NCI-H1092 (cell line): ENCODE measurements around the gene STON2.

Source experiments
- DNase-seq: peaks from one replicate; lab custom pipeline; 2025; lab: John Stamatoyannopoulos, UW

The STON2 gene

DNA sequence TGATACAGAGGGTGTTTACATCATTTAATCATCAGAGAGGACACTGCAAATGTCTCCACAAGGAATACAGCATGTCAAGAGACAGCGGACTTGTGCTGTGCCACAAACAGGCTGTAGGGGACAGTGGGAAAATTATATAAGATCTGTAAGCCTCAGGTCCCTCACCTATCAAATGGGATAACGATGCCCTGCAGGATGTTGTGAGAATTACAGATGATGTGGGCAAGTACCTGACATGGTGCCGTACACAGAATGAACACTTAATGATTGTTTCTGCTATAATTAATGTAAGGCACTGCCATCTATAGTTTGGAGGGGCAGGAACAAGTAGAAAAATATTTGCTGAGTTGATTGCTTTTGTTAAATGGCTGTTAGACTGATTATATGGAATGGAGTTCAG, 97.5 kb downstream of the STON2 start:
- DNase-seq: no peak

DNA sequence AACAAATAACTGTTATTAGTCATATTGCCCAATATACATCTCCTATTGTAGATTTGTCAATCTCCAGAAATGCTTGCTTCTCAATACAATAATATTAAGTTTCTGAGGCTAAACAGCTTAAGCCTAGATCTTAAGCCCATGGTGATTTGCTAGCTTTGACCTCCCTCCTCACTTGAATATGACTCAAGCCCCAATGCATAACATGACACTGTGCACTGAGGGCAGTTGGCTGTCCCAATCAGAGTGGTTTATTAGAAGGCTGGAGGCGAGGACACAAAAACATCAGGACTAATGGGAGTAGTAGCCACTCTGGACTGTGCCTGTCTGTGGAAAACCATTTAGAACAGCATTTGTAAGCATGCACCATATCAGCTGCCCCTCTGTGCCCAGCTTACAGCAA, 98.3 kb downstream of the STON2 start:
- no peak for DNase-seq

DNA sequence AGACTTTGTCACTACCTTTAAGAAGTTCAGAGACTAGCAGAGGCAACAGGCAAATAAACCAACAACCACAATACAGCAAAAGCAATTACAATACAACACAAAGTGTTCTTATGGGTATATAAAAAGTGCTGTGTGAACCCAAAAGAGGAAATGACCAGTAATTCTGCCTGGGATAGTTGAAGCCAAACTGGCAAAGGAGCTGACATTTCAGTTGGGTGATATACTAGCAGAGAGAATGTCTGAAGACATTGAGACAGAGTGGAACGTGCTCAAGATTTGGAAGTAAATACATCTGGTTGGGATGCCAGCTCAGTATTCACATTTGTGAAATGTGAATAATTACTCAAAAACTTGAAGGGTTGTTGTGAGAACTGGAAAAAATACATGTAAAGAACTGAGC, 98.8 kb downstream of the STON2 start:
- DNase-seq: no peak

DNA sequence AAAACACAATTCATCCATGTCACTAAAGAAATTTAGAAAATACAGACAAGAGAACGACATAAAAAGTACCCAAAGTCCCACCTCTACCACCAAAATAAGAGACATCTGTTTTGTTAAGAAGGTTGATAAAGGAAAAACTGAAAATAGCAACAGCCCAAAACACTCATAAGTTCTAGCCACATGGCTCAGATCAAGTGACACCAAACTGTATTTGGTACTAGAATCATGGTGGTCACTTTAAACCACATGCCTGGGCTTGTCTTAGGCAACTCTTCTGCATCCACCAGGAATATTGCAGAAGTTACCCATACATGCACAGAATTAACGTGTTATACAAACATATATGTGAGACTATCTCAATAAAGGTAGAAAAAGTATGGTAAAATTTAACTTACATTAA, 101.2 kb downstream of the STON2 start:
- no peak for DNase-seq

DNA sequence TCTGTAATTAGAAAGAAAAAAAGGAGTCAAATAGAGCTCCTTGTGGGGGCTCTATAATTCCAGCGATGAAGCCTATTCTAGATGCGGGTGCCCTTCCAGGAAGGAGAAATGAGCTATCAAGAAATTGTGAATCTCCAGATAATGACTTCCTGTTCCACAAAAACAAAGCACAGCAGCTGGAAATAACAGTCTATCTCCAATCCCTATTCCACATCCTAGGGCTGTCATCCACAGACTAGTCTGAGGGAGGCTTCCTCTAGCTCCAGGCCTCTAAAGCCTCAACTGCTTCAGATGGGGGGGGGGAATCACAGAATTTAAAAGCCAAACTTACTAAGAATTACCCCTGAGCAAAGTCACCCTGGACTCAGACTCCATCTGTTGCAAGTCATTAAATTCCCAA, 102.0 kb downstream of the STON2 start:
- no peak for DNase-seq

DNA sequence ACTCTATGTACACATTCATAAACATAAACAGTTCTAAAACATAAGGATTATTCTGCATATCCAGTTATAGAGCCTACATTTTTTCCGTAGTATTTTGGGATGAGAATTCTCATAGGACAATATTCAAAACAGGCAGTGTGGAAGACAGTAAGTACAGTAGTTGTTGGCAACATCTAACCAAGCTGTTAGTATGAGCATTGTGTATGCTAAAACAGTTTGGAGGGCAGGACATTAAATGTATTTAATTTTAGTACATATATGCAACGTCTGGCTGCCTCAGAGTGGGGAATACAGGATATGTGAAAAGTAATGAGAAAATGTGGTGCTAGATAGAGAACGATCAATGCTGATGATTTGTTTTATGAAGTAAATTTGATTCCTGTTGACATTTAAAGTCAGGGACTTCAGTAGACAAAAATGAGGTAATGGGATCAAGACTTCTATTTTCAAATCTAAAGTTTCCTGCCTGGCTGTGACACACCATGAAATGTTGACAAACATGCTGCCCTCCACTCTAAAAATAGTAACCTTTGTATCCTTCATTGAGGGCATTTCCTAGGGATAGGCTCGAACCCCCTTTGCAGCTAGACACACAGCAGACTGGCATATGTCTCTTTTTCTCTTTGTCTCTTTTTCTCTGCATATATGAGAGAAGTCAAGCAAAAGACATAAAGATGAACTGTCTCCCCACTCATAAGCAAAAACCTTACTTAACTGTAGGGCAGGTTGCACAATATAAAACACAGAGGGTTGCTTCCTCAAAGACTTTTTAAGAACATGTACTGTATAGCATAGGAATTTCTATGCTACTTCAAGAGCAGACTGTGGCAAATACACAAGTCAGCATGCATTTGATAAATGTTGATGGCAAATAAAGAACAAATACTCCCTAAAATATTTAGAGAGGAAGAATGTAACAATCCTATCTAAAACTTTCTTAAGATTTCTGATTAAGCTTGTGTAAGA, 103.9 kb downstream of the STON2 start:
- no peak for DNase-seq

DNA sequence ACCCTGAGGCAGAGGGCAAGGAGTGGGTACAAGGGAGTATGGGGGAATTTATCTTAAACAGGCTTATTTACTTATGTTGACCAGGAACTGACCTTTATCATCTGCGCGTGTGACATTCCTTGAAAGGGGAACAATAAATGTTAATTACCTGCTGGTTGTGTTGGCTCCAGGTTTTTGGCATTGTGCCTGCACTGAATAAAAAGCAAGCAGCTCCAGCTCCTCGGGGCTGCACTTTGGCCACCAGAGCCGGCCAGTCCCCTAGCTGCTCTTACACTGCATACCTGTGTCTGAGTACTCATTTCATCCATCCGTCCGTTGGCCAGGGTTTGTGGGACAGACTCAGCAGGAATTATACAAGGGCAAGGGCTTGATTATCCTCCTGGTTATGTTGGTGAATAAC, 110.6 kb downstream of the STON2 start:
- no peak for DNase-seq

DNA sequence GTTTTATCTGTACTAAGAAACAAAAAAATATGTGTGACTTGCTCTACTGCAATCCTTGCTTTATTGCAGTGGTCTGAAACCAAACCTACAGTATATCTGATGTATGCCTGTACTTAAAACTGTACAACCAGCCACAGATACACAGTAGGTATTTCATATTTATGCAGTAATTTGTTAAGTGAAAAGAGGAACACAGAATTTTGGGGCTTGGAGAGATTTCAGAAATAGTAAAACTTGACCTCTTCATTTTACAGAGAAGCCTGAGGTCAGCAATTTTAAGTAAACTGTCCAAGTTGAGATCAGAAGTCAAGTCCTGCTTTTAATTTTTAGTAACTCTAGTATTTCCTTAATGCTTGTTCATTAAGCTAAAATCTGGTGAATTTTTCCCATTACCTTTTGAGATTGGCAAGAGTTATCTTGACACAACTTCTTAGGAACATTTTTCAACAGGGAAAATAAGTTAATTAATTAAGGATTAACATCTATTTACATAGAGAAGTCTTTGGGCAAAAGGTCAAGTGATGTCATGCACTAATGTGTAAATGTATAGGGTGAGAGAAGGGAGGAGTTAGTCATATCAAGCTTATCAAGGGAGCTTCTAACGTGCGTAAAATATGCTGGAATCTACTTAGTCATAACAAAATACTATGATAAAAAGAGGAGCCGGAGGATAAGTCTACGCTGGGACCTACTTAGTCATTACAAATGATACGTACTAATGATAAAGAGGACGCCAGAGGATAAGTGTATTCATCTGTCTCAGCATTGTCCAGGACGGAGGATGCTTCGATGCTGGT, 113.4 kb downstream of the STON2 start:
- DNase-seq: no peak

DNA sequence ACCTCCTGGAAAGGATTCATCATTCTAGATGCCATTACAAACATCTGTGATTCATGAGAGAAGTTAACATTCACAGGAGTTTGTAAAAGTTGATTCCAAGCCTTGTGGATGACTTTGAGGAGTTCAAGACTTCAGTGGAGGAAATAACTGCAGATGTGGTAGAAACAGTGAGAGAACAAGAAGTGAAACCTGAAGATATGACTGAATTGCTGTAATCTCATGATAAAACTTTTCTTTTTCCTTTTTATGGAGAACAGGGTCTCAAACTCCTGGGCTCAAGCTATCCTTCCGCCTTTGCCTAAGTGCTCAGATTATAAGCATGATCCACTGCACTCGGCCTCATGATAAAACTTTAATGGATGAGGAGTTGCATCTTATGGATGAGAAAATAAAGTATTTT, 114.9 kb downstream of the STON2 start:
- no peak for DNase-seq

DNA sequence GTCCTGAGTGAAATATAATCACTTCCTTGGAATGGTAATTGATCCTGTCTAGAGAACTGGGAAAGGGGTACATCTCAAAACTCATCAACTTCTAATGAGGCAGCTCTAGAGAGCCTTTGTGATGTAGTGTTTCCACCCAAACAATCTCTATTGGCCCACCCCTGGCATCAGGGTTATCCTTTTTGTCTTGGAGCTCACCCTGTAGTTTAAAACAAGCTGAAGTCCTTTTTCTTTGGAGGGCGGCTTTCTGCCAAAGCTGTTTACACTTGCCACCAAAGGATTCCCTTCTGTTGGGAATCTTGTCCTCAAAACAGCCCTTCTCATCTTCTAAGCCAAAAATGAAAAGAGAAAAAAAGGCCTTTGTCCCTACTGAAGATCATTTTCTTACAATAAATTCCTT, 118.8 kb downstream of the STON2 start:
- DNase-seq: no peak

DNA sequence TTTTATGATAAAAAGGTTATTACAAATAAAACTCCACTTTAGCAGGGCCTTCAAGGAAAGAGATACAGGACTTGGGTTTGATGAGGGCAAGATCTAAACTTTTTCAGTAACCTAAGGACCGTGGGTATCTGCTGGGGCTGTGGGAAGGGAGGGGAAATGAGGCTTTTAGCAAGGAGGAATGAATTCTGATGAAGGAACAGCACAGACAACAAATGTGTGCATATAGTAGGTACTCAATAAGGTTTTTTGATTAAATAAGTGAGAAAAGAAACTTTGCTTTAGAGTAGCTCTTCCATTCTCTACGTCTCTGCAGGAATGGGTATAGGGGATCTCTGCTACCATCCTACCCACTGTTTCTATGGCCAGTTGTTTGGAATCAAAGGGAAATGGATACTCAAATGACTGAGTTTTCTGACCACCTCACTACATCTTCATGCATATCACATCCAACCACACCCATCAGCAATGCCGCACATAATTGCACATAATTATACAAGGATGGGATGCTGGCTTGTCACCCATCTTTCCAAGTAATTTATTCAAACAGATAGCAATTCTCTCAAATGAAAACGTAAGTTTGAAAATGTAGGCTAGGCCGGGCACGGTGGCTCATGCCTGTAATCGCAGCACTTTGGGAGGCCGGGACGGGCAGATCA, 119.9 kb downstream of the STON2 start:
- DNase-seq: no peak

DNA sequence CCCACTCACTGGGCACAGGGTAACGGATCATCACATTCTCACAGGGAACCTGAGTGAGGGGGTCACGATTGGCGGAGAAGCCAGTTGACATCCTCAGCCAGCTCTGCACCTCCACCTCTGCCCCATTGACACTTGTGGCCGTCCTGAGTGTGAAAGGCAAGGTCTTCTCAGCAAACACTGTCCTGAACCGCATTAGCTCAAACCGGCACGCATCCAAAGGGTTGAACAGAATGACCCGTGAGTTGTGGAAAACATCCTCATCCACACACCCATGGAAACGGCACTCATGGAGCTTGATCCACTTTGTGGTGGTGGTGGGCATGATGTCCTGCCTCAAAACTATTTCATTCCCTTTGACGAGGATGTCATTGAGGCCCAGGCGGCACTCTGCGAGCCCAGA, 123.0 kb downstream of the STON2 start:
- DNase-seq: no peak

DNA sequence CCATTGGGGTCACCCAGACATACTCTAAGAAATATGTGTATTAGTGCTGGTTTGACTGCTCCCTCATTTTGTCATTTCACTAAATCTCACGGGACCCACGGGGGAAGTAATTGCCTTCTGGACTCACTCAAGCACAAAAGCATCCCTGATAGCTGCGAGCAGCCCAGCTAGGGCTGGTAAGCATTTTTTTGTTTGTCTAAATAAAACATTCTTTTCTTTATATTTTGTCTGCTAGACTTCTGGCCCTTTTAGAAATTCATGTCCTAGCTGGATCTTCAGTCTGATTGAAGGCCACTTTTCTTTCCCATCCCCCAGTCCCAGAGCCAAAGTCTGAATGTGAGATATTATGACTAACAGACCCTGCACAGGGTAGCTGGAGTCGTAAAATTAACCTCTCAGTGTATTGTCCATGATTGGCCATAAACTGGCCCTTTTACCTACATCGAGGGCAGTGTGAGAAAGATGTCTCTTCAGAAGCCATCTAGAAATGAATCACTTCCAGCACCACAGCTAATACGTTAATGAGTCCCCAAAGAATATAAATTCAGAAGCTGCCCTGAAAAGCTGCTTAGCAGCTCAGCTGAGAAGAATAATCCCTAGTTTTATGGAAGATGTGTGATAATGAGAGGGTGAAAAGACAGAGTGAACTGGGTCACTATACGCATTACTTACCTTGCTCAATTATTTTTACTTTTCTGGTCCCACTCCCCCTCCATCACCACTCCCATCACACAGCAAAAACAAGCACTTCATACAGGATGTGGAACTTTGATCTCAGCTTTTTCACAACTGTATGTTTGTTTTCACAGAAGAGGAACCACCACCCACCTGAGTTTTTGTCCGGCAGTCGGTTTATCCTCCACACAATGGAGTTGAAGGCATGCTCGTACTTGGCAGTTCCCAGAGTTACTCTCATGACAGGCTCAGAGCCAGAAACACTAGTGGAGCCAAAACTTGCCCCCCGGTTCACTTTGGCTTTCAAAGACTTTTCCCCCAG, 123.8 kb downstream of the STON2 start:
- no peak for DNase-seq

DNA sequence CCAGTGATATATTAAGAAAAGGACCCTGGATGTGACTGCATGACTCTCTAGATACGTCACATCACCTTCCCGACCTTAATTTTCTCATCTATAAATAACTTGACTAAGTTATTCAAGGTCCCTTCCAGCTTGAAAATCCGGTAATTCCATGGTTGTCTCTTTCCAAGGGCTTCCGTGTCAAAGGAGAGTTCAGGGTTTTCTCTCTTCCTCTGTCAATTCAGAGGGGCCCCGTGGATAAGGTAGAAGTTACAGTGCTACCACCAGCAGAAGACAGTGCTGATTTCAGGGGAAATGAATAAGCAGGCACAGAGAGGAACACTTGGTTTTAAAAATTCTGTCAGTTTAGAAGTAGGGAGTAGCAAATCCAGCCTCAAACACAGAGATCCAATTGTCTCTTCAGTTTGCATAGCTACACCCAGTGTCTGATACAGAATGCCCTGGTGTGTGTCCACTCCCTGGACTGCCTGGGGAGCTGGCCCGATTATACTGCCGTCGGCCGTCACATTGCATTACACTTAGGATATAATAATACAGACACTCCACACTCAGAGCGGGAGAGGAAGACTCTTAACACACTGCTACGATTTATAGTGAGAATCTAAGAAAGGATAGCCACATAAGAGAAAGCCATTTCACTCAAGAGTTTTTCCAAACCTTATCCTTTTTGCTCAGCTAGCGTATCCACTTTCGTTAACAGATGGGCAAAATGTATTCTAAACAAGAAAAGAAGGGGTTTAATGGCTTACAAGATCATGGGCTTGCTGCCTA, 124.6 kb downstream of the STON2 start:
- no peak for DNase-seq

DNA sequence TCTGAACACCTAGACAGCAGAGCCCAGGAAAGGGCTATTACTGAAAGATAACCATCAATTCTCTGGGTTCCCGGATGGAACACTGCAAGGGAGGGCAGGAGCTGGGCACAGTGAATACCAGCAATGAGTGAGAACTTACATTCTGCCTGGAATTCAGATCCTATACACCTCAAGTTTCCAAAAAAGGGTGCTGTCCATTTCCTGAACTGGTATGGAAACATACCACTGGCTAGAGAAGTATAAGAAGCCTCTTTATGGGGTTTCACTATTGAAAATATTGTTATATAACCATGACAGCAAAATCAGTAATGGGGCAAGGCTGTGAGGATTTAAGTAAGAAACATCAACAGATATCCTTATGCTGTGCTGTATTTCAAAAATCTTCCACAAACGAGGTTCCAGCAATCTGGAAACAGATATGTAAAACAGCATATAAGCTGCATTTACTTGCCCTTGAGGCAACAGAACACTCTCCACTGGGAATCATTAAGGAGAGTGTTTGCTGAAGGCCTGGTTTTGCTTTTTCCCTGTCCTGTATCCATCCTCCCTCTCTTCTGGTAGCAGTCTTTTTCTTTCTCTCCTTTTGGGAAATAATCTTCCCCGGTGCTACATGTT, 126.1 kb downstream of the STON2 start:
- no peak for DNase-seq

DNA sequence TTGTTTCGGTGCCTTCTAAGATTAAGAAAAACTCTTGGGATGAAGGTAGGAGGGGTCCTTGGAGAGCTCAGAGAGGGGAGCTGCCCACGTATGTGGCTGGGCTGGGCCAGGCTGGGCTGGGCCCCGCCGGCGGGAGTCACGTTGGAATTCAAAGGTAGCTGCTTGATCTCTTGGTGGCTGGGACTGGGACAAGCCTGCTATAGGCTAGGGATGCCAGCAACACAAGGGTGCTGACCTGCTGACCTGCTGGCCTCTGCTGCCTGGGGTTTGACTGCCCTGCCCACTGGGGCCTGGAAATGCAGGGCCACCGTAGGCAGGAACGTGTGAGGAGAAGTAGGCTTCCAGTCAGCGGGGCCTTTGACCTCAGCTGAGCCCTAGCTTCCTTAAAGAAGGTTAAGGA, 126.6 kb downstream of the STON2 start:
- DNase-seq: no peak

DNA sequence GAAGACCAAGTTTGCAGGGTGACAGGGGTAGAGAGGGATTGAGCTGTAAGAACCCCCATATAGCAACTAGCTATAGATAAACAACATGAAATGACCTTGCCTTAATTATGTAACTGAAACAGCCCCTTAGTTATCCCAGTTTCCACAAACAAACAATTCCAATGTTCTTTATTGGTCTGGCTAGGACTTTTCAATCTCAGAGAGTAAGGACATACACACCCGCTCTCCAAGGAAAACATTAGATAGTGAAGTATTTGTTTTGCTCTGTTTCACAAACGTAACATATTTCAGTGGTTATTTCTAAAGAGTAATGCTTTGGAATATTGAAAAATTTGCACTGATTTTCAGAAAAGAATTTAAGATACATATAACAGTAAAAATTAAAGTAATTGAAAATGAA, 127.8 kb downstream of the STON2 start:
- no peak for DNase-seq

DNA sequence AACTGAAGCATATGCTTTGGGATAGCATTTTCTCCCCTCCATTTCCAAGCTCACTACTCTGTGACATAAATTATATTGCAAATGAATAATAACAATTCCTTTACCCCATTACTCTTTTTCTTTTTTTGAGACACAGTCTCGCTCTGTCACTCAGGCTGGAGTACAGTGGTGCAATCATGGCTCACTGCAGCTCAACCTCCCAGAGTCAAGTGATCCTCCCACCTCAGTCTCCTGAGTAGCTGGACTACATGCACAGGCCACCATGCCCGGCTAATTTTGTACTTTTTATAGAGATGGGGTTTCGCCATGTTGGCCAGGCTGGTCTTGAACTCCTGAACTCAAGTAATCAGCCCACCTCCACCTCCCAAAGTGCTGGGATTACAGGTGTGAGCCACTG, 130.1 kb downstream of the STON2 start:
- DNase-seq: no peak

DNA sequence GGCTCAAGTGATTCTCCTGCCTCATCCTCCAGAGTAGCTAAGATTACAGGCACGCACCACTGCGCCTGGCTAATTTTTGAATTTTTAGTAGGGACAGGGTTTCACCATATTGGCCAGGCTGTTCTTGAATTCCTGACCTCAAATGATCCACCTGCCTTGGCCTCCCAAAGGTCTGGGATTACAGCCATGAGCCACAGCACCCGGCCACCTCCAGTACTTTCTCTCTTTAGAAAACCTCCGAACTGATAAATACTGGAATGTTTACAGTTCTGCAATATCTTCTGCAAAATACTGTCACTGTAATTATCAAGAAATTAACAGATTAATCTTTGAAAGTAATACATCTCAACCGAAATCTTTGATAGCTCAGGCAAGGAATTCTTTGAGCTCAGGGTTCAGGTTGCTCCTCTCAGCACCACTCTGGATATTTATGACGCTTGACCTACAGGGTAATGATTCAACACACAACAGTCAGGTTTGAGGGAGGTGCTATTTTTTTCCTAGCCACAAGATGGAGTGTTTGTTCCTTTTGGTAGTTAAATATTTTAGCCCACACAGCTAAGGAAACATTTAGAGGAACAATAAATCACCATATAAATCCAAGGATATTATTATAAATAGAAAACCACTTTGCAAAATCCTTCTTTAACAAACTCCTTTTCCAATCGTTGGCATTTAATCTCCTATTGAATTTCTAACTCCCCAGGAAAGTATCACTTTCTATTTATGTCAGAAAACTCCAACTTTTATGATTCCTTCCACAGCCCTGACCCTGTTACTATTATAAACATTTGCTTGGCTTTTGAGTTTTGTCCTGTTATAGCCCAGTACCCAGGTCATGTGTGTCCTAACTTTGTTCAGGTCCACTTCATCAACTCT, 130.8 kb downstream of the STON2 start:
- peak; percentile 50 for DNase-seq
